HEK293T (cell line): ENCODE results near the gene MDH1.

Experiments used
- BHLHE40 ChIP-seq: fragments of 450-650 bp; IDR thresholded peaks from 2 replicates; pipeline ENCODE4 v1.6.1; 2016; ENCODE audit warnings: mild to moderate bottlenecking, moderate library complexity, borderline replicate concordance
- ELF4 ChIP-seq: fragments of 450-650 bp; IDR thresholded peaks from 2 replicates; pipeline ENCODE4 v1.6.1; 2017; ENCODE audit warnings: antibody characterized with exemption
- FOXA1 ChIP-seq: fragments of 450-650 bp; IDR thresholded peaks from 2 replicates; pipeline ENCODE4 v1.6.1; 2016; ENCODE audit warnings: mild to moderate bottlenecking
- FOXM1 ChIP-seq: fragments of 450-650 bp; IDR thresholded peaks from 2 replicates; pipeline ENCODE4 v1.6.1; 2017; ENCODE audit warnings: mild to moderate bottlenecking, borderline replicate concordance
- LEF1 ChIP-seq: fragments of 450-650 bp; IDR thresholded peaks from 2 replicates; pipeline ENCODE4 v1.6.1; 2017; ENCODE audit warnings: mild to moderate bottlenecking, borderline replicate concordance
- NFRKB ChIP-seq: fragments of 450-650 bp; IDR thresholded peaks from 2 replicates; pipeline ENCODE4 v1.6.1; 2016; ENCODE audit warnings: mild to moderate bottlenecking, moderate library complexity
- SP1 ChIP-seq: fragments of 450-650 bp; IDR thresholded peaks from 2 replicates; pipeline ENCODE4 v1.6.1; 2017
- SUZ12 ChIP-seq: fragments of 450-650 bp; IDR thresholded peaks from 2 replicates; pipeline ENCODE4 v1.6.1; 2016; ENCODE audit warnings: mild to moderate bottlenecking
- ZNF384 ChIP-seq: fragments of 450-650 bp; IDR thresholded peaks from 2 replicates; pipeline ENCODE4 v1.6.1; 2016

DNA sequence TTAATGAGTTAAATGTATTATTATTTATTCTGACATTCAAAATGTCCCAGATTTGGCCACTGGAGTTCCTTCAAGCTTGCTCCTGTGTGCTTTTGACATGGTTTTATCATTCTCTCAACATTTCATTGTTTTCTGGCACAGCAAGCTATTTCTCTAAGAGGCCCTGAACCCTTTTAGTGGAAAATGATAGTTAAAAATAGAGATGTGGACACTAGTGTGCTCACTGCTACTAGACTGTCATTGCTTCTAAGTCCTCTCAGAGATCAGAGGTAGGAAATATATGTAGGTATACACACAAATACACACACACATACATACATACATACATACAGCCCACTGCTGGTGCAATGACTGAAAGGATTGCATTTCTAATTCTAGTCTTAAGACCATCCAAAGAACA lies 26.0 kb upstream of the MDH1 start:
- no peak for TF ChIP-seq FOXA1
- TF ChIP-seq BHLHE40 = no peak
- TF ChIP-seq ELF4 = no peak
- no peak for TF ChIP-seq NFRKB
- TF ChIP-seq SUZ12 = no peak
- TF ChIP-seq FOXM1 = no peak
- no peak for TF ChIP-seq LEF1
- TF ChIP-seq SP1 = no peak
- no peak for TF ChIP-seq ZNF384
